Stromal cell of bone marrow (primary cell): ENCODE results near the gene COG7.
"Not testable (repeated sequence)": the region's sequence is repeated elsewhere in the genome, so short reads cannot be mapped to it uniquely, and the experiment has no call there.

Experiments
- DNase-seq: peaks from one replicate; pipeline ENCODE4 v3.0.0-alpha.2; 2012; ENCODE audit warnings: low read depth

COG7 gene

DNA sequence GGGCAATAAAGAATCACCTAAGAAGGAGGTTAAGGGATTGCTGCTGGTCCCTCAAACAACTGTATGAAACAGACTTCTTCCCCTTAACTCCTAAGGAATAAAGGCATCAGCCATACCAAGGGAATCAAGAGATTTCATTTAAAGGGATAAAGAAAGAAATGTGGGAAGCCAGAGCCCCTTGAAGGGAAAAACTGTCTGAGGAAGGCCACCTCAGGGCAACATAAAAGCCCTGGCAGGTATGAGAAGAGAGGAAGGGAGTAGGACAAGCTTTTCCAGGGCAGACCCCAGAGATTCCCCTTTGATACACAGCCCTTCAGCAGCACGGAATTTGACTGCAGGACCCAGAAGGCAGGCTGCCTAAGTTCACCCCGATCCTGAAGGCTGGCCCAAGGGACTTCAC is 43.5 kb downstream of the COG7 start:
- DNase-seq = no peak

GRCh38 chr16:23408823-23409298 is 44.1 kb downstream of the COG7 start:
- DNase-seq = peak; percentile 22

DNA sequence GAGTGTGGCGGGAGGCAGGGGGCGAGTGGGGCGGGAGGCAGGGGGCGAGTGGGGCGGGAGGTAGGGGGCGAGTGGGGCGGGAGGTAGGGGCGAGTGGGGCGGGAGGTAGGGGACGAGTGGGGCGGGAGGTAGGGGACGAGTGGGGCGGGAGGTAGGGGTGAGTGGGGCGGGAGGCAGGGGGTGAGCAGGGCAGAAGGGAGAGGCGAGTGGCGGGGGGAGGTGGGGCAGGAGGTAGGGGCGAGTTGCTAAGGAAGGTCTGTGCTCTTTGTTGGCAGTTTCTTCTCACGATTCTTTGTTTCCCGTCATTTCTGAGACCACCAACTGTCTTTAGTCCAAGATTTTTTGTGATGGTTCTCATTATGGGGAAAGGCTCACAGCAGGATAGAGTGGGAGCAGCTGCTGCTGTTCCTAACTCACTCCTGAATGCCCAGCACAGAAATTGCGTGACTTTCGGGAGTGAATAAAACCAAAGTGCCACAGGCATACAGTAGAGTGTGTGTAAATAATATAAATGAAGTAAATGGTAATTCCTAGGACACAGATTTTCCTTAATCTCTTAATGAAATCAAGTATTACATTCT is 44.7 kb downstream of the COG7 start:
- DNase-seq = no peak

GRCh38 chr16:23407436-23408127 is 45.4 kb downstream of the COG7 start:
- DNase-seq = no peak

DNA sequence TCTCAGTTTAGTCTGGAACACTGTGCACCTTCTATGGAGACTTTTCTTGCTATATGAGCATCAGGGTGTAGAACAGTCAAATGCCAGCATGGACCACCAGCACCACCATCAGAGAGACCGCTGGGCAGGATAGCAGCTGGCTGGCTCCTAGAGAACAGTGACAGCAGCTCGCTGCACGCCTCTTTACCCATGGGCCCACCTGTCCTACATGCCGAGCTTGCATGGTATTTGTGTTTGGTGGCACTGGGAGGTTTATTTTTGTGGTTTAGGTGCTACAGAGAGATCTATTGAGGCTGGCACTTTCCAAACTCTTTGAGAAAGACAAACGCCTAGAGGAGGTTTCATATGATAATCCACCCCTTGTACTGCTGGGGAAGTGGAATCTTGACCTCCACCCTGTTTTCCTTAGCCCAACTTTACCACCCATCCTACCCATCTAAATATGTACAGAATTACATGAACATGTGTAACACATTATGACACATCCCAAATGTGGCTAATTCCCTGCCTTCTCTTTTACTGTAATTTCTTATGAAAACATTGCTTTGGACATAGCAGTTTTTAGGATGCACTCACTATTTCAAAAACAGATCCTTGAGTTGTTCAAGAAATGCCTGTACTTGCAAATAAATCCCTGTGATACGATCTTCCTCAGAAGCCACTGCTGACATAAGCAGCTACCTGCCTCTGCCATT is 46.3 kb downstream of the COG7 start:
- no peak for DNase-seq

DNA sequence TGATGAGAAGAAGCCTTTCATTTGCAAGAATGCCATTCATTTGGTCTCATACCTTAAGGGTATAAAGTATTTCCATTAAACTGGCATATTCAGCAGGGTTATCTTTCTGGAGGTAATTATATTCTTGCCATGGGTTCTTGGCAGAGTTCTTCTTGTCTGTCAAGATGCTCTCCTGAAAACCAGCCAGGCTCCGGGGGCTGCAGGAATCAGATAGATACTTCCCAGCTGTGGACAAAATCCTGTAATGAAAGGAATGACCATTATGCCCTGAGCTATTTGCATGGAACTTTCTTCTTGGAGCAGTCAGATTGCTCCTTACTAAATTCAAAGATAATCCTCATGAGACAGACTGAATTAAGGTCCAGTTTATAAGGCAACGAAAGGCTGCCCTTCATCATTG is 47.0 kb downstream of the COG7 start:
- no peak for DNase-seq

DNA sequence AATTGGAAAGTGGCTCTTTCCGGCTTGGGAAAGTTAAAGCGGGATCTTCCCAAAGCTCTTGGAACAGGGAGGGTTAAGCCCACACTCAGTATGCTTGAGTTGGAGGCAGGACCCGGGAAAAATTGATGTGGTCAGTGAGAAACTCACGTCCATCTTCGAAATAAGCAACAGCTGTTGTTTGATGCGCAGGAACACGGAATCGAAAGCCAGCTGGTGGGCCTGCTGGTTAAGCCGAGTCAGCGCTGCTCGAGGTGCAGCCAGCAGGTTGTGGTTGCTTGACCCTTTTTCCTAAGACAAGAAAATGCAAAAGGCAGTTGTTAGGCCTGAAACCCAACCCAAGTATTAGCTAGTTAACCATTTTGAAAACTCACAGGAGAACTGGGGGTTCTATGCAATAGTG is 49.4 kb downstream of the COG7 start:
- DNase-seq = no peak

- DNase-seq = no peak
Measured at GRCh38 chr16:23402100-23402499, 50.9 kb downstream of the COG7 start.

GRCh38 chr16:23401139-23401538 is 51.9 kb downstream of the COG7 start:
- no peak for DNase-seq

DNA sequence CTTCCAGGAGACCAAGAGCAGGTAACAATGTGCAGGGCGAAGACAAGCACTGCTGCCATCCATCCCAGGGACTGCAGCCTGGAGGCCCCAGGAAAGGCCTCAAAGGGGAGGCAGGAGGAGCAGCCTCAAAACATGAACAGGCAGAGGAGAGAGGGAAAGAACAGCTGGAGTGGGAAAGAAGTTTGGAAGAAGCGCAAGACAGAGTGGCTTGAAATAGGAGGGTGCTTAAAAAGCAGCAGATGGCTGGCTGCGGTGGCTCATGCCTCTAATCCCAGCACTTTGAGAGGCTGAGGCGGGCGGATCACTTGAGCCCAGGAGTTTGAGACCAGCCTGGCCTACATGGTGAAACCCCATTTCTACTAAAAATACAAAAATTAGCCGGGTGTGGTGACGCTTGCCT is 52.5 kb downstream of the COG7 start:
- not testable (repeated sequence) for DNase-seq

DNA sequence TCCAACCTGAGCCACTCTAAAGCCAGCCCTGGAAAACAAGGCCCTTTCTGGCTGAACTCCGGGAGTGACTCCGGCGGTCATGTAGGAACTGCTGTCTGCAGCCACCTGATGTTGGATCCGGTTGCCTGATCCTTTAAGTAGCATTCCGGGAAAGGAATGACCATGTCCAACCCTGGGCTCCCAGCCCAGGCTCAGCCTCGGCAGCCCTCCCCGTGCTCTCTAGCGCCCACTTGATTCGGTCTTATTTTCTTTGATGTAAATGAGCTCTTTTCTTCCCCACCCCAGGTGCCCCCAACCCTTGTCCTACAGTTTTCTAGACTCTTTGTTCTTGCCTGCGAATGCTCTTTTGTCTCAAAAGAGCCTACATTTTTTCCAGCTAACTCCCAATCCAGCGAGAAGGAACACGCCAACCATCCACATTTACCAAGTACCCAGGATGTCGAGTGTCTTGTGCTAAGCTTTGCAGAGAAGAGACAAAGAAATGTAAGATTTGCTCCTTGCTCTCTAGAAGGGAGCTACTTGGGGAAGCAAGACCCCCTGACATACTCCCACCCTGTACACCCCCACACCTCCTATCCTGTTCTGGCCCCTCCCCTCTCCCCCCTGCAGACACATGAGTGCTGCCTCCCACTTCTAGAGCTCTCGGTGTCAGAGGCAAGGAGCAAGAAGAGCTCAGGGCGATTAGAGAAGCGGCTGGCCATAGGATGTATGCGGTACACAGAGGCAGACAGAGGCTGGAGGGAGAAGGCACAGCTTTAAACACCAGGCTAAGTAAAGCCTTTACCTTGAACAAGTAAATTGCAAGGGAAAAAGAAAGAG is 53.8 kb downstream of the COG7 start:
- no peak for DNase-seq

DNA sequence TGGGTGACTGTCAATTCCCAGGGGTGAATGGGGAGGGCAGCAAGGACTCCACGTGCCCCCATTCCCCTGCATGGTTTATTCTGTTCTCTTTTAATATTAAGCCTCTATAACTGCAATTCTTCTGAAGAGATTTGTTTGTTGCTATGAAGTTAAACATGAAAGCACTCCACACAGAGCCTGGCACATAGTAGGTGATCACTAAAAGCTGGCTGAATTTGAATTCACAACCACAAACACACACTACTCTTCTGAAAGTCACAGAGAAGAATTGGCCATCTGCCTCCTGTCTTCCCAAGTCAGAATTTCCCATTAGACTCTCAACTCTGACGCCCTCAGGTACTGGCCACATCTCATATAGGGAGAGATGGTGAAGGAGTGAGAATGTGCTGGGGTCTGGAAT is 55.5 kb downstream of the COG7 start:
- no peak for DNase-seq

GRCh38 chr16:23395732-23396131 is 57.3 kb downstream of the COG7 start:
- no peak for DNase-seq

DNA sequence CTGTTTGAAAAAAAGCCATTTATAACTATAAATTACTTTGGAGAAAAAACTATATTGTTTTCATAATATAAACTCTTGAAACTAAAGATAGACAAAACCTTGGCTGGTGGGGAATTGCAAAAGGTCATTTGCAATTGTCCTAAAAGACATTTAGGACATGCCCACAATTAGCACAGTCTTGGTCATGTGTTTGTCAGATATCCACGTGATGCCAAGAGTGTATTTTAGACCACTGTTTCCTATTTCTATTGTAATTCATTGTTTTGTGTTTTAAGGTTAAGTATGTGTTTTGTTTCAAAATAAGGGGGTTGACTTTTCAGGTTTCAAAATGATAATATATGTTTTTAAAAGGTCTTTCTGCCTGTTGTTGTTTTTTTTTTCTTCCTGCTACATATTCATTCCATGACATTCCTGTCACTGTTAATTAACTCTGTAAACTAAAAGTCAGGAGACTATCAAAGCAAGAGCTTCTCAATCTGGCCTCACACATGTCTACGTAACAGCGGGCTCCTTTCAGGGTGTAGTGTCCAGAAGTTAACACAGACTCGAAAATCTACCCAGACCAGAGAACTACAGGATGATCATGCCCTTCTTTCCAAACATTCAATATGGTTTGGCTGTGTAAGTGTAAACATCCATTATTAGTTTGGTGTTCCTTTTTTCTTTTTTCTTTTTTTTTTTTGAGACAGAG is 58.7 kb downstream of the COG7 start:
- no peak for DNase-seq

DNA sequence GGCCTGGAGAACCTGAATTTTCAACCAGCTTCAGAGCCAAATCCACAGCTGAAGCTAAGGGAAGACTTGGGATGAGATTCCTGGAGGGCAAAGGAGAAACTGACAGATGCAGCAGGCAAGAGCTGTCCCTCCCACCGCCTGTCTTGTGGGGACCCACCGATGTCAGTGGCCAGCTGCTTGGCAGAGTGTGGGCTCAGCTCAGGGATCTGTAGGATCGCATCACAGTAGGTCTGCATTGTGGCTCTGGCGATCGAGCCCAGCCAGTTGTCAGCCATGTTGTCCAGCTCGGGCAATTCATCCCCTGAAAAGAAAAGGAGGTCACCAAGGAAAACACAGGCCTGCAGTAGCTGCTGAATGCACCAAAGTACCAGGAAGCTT is 60.8 kb downstream of the COG7 start:
- DNase-seq = no peak

- no peak for DNase-seq
Measured at GRCh38 chr16:23391381-23392222, 61.4 kb downstream of the COG7 start.

DNA sequence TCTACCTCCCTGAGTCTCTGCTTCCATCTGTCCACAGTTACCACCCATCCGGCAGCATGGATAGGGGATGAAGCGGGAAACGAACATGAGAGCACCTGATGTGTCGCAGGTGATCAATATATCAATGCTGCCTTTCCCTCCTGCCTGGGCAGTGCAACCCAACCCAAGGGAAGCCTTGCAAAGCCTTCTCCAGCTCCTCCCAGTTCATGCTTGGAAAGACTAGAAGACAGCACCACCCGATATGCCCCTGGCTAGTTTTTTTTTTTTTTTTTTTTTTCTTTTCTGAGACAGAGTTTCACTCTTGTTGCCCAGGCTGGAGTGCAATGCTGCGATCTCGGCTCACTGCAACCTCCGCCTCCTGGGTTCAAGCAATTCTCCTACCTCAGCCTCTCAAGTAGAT is 63.1 kb downstream of the COG7 start:
- not testable (repeated sequence) for DNase-seq

DNA sequence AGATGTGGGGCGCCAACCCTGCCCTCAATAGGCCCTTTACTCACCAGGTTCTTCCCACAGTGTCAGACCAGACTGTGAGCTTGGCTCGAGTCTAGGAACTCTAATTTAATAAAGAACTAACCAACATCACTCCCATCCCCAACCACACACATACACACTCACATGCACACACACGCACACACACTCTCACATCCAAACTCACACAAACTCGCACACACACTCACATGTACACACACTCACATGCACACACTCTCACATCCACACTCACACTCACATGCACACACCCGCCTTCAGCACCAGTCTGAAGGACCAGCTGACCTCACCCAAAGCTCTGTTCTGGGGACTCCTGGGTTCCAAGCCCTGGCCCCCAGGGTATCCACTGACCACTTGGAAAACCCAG is 63.8 kb downstream of the COG7 start:
- DNase-seq = no peak

GRCh38 chr16:23388786-23389185 is 64.2 kb downstream of the COG7 start:
- no peak for DNase-seq

GRCh38 chr16:23387666-23388065 is 65.3 kb downstream of the COG7 start:
- no peak for DNase-seq

DNA sequence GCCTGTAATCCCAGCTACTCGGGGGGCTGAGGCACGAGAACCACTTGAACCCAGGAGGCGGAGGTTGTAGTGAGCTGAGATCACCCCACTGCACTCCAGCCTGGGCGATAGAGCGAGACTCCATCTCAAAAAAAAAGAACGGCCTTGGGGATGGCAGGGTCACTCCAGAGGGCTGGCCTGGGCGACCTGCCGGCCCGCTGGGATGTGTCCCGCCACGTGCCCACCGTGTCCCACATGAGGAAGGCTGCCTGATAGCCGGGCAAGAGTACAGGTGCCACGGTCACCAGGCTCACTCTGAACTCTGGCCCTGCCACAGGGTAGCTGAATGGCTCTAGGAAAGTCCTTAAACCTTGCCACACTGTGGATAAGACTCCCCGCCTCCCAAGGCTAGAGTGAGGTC is 67.5 kb downstream of the COG7 start:
- DNase-seq = no peak
